K562 (cell line): ENCODE measurements around the gene HNRNPA2B1. TPM values are rescaled to one million over a fixed set of nuclear protein-coding genes. Genes with fewer than 3 reads are reported as not detected.

Experiments
- BRF2 ChIP-seq: IDR thresholded peaks from 3 replicates; pipeline ENCODE4 v1.6.1; 2011; ENCODE audit warnings: borderline replicate concordance, mild to moderate bottlenecking; ENCODE audit not compliant: insufficient read length, insufficient read depth
- CHAMP1 ChIP-seq: fragments of 450-650 bp; IDR thresholded peaks from 2 replicates; pipeline ENCODE4 v1.6.1; 2016; ENCODE audit warnings: mild to moderate bottlenecking
- E2F8 ChIP-seq: fragments of 450-650 bp; IDR thresholded peaks from 2 replicates; pipeline ENCODE4 v1.7.1; 2018; ENCODE audit warnings: mild to moderate bottlenecking, low read depth; ENCODE audit not compliant: partially characterized antibody
- EP400 ChIP-seq: fragments of 450-650 bp; IDR thresholded peaks from 2 replicates; pipeline ENCODE4 v1.6.1; 2017; ENCODE audit warnings: antibody characterized with exemption, mild to moderate bottlenecking, moderate library complexity
- FOXA1 ChIP-seq: fragments of 450-650 bp; IDR thresholded peaks from 2 replicates; pipeline ENCODE4 v1.6.1; 2016; ENCODE audit warnings: mild to moderate bottlenecking, borderline replicate concordance
- FOXK2 ChIP-seq, 2 experiments: fragments of 450-650 bp; IDR thresholded peaks in 1 of 2; conservative IDR thresholded peaks in 1 of 2; 2 replicates each; pipeline ENCODE4 v1.6.1; 2016; ENCODE audit warnings: low read depth in 2 of 2, mild to moderate bottlenecking in 1 of 2
- HIVEP1 ChIP-seq: fragments of 250-450 bp; sonication (Bioruptor Pico); IDR thresholded peaks from 2 replicates; pipeline ENCODE4 v1.4.0; 2020; ENCODE audit warnings: mild to moderate bottlenecking
- KLF10 ChIP-seq: fragments of 250-450 bp; sonication (Bioruptor Pico); IDR thresholded peaks from 2 replicates; pipeline ENCODE4 v1.6.1; 2021; ENCODE audit warnings: matching md5 sums
- L3MBTL2 ChIP-seq: fragments of 450-650 bp; IDR thresholded peaks from 2 replicates; pipeline ENCODE4 v1.6.1; 2016; ENCODE audit warnings: mild to moderate bottlenecking, moderate library complexity
- MEF2D ChIP-seq: conservative IDR thresholded peaks from 2 replicates; pipeline ENCODE4 v1.6.1; 2016; ENCODE audit warnings: low read depth, missing genetic modification characterization, missing compliant biosample characterization
- NR3C1 ChIP-seq: sonication (generic); formaldehyde crosslinking; IDR thresholded peaks from 2 replicates; pipeline ENCODE4 v1.8.1; 2022; ENCODE audit warnings: missing genetic modification reagents
- SMARCA5 ChIP-seq: fragments of 450-650 bp; IDR thresholded peaks from 2 replicates; pipeline ENCODE4 v1.6.1; 2016
- STAG1 ChIP-seq: sonication (generic); formaldehyde crosslinking; IDR thresholded peaks from 2 replicates; pipeline ENCODE4 v1.5.0; 2020; ENCODE audit warnings: missing genetic modification reagents, borderline replicate concordance
- STAT5A ChIP-seq: IDR thresholded peaks from 2 replicates; pipeline ENCODE4 v1.6.1; 2012; ENCODE audit warnings: low read length, inconsistent platforms, borderline replicate concordance
- THAP7 ChIP-seq: fragments of 250-450 bp; sonication (Bioruptor Pico); IDR thresholded peaks from 2 replicates; pipeline ENCODE4 v1.5.0; 2021
- ZBTB33 ChIP-seq: sonication (generic); formaldehyde crosslinking; IDR thresholded peaks from 2 replicates; pipeline ENCODE4 v1.8.1; 2023; ENCODE audit warnings: mild to moderate bottlenecking, missing genetic modification reagents
- ZNF143 ChIP-seq: sonication (generic); formaldehyde crosslinking; IDR thresholded peaks from 2 replicates; pipeline ENCODE4 v1.9.0; 2022; ENCODE audit warnings: mild to moderate bottlenecking, missing genetic modification reagents
- ZNF175 ChIP-seq: fragments of 200-800 bp; sonication (Bioruptor generic); IDR thresholded peaks from 2 replicates; pipeline ENCODE4 v1.6.1; 2016; ENCODE audit warnings: low read depth, mild to moderate bottlenecking, missing genetic modification characterization, missing compliant biosample characterization
- ZNF253 ChIP-seq: fragments of 250-450 bp; sonication (Bioruptor Pico); conservative IDR thresholded peaks from 2 replicates; pipeline ENCODE4 v1.6.1; 2021; ENCODE audit warnings: mild to moderate bottlenecking
- ZNF644 ChIP-seq: fragments of 200-800 bp; sonication (Bioruptor generic); IDR thresholded peaks from 2 replicates; pipeline ENCODE4 v1.6.1; 2016; ENCODE audit warnings: low read depth, missing genetic modification characterization, missing compliant biosample characterization
- ZNF76 ChIP-seq: fragments of 250-450 bp; sonication (Bioruptor Pico); IDR thresholded peaks from 2 replicates; pipeline ENCODE4 v1.4.0; 2020; ENCODE audit warnings: mild to moderate bottlenecking, moderate library complexity, borderline replicate concordance
- ZNF780A ChIP-seq: fragments of 250-450 bp; sonication (Bioruptor Pico); IDR thresholded peaks from 2 replicates; pipeline ENCODE4 v1.5.0; 2021; ENCODE audit warnings: mild to moderate bottlenecking
- polyA plus RNA-seq, 8 experiments: library from polyadenylated mRNA; depleted of rRNA in 4 of 8; stranded (reverse) in 5 of 8; unstranded in 3 of 8; fragments of >200 nt; fragmentation: Nextera tagmentation in 2 of 8; fragmentation: Illumina TruSeq in 1 of 8; extraction: Ambion mirVana in 2 of 8; extraction: Trizol in 1 of 8; gene quantifications; 2 replicates each; pipeline versions ENCODE4 v1.2.1 to v1.2.3, GENCODE V29; 2011 to 2014; ENCODE audit warnings: inconsistent platforms in 1 of 8, missing spikeins in 1 of 8
- total RNA-seq, 7 experiments: library from RNA; depleted of rRNA in 6 of 7; stranded (reverse); fragments of >200 nt in 6 of 7; fragmentation: Illumina TruSeq in 2 of 7; extraction: Trizol in 2 of 7; gene quantifications; 2 replicates each; pipeline versions ENCODE4 v1.2.1 to v1.2.3, GENCODE V29; 2011 to 2021; ENCODE audit warnings: low replicate concordance in 1 of 7

The HNRNPA2B1 gene
- total and polyA plus RNA-seq, 9 of the 15 experiments (the other 6 are each of a cell fraction or from before 2014, with no cell fraction given), result 630 to 1,989 (median 865) TPM

- TF ChIP-seq ZNF644 (tag), result no peak
- TF ChIP-seq STAG1 (CRISPR knock-in tag), result no peak
- peak; percentile 59 for TF ChIP-seq E2F8
- no peak for TF ChIP-seq ZNF76
- TF ChIP-seq EP400, result no peak
- TF ChIP-seq ZNF780A (CRISPR knock-in tag), result no peak
- no peak for TF ChIP-seq NR3C1 (CRISPR knock-in tag)
- no peak for TF ChIP-seq BRF2
- TF ChIP-seq ZNF143 (CRISPR knock-in tag), result no peak
- no peak for TF ChIP-seq ZBTB33
- peak; percentile 82 for TF ChIP-seq L3MBTL2
- no peak for TF ChIP-seq HIVEP1
- TF ChIP-seq FOXK2 (conservative IDR thresholded peaks at IDR 0.05 in 1 of 2, IDR thresholded peaks at IDR 0.05 in 1 of 2; ENCODE audit: low read depth in 2 of 2), result no peak
- no peak for TF ChIP-seq CHAMP1
- no peak for TF ChIP-seq FOXA1
- no peak for TF ChIP-seq MEF2D (tag)
- TF ChIP-seq SMARCA5, result no peak
- TF ChIP-seq KLF10, result no peak
- no peak for TF ChIP-seq ZNF253 (CRISPR knock-in tag)
- TF ChIP-seq STAT5A, result peak; percentile 61; the same call in 1 of the 2 replicates
- no peak for TF ChIP-seq THAP7
- no peak for TF ChIP-seq ZNF175 (CRISPR knock-in tag)
These were observed 19.8 kb downstream of the HNRNPA2B1 start (continued) for GRCh38 chr7:26180792-26181198.
